ENCODE measurements around the gene CTBP1. TPM values are rescaled to one million over a fixed set of nuclear protein-coding genes. Genes with fewer than 3 reads are reported as not detected.

The CTBP1 gene
- total and polyA plus RNA-seq, 9 of the 15 experiments (the other 6 are each of a cell fraction or from before 2014, with no cell fraction given), result 14.5 to 162 (median 68.2) TPM

DNA sequence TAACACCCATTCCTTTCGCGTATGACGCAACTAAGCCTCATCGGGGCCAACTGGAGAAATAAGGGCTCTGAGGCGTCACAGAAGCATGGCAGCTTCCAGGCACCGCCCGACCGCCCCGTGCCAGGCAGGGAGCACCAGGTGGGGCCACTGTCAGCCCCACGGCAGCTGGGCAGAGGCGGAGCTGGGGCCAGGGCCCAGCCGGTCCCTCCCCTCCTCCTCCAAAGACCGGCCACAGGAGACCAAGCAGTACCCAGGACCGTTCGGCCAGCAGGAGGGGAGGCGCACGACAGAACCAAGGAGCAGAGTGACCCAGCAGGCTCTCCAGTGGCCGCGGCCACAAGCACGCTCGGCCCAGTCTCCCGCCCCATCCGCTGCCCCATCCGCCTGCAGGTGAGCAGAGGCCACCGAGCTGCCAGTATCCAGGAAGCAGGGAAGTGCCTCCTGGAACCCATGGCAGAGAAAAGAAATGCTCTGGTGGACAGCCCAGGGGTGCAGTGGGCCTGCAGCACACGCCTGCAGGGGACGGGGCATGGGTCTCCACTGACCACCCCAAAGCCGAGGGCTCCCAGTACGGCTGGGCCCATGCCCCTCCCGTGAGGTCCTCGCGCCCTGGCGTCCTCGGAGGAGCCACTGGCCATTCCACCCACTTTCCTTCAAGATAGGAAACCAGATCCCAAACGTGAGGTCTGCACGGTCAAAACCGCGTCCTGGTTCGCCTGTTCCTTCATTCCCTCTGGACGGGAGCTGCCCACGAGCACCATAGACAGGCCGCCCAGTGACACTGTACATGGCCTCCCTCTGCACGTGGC lies 9.6 kb downstream of the CTBP1 start:
- ATAC-seq (no peak; the same call in 2 of the 3 replicates), FAIRE-seq (no peak), DNase-seq (ENCODE audit: extremely low read depth in 1 of 4, low spot score in 3 of 4) (no peak)
- Histone ChIP-seq H3K79me2 (ENCODE audit: control insufficient read depth, insufficient read depth, low read length) (peaks cover 39% of the 10 kb centered on the region), H3K36me3 (ENCODE audit: control insufficient read depth, insufficient read depth, low read length) (peaks cover 68% of the 10 kb centered on the region), H3K9me1 (ENCODE audit: control insufficient read depth, insufficient read depth, low read length) (no peaks in the 10 kb centered on the region), H3K27ac (ENCODE audit: extremely low read depth, low read depth, low read length) (no peak overlapping the region), H4K20me1 (replicated peaks; ENCODE audit: control insufficient read depth, insufficient read depth, low read length) (no peaks in the 10 kb centered on the region), H2AFZ (ENCODE audit: low read depth, low read length) (no peak overlapping the region), H3K9me3 (replicated peaks; ENCODE audit: control insufficient read depth, insufficient read depth, low read depth, low read length) (no peaks in the 10 kb centered on the region), H3K9ac (ENCODE audit: insufficient read depth in 1 of 2, low read depth in 2 of 2, low read length in 2 of 2) (no peak overlapping the region), H3K4me3 (no peak overlapping the region), H3K27me3 (ENCODE audit: control insufficient read depth in 2 of 2, insufficient read depth in 2 of 2, low read length in 2 of 2) (no peaks in the 10 kb centered on the region), H3K4me1 (replicated peaks in 1 of 2; ENCODE audit: control insufficient read depth in 2 of 2, insufficient read depth in 2 of 2, low read length in 2 of 2) (peaks cover 0 to 35% of the 10 kb centered on the region in 2 experiments; a peak in 1 of 5 replicates), H3K4me2 (ENCODE audit: insufficient read depth, low read length) (no peak overlapping the region)
- no TSS peak for BruUV-seq (replicated peaks)
- ChIA-PET CTCF (ENCODE audit: low intra/inter-chr PET ratio) (no interaction called here), POLR2A (interaction anchor here (0.6 to 0.7 kb wide), 2 partner anchors 24 to 33 kb away, joined by 3 read pairs; no protein-coding TSS in a partner anchor)
- TF ChIP-seq POLR2G (IDR thresholded peaks at IDR 0.05; ENCODE audit: low read depth, low read length), result peak; percentile 70
- TF ChIP-seq ARHGAP35 (IDR thresholded peaks at IDR 0.05; ENCODE audit: partially characterized antibody), result no peak
- TF ChIP-seq XRCC4 (IDR thresholded peaks at IDR 0.05; ENCODE audit: extremely low read depth, insufficient read depth, insufficient read length), result no peak
- intact Hi-C loops (cut with micrococcal nuclease), result no loop called here
- 97% methylated on average over 30 of the region's 43 CpGs for WGBS (ENCODE audit: insufficient coverage, low coverage, missing lambda C conversion rate)
- in situ Hi-C loops (cut with MboI), result no loop called here

DNA sequence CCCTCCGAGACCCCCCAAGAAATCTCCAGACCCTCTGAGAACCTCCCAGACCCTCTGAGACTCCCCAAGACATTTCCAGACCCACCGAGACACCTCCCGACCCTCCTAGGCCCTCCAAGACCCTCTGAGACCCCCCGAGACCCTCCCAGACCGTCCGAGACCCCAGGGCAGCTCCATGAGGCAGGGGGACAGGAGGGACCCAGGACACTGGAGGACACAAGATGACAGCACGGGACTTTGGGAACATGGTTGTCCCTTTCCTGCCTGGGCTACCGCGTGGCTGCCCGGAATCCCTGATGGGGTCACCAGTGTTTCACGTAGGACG lies 10.3 kb downstream of the CTBP1 start:
- TF ChIP-seq CTBP1 (IDR thresholded peaks at IDR 0.05; ENCODE audit: borderline replicate concordance), result no peak
- peak; percentile 46 for TF ChIP-seq ZBTB7A (IDR thresholded peaks at IDR 0.05; ENCODE audit: borderline replicate concordance, control insufficient read depth, low read depth, low read length)
- ChIA-PET CTCF (ENCODE audit: low intra/inter-chr PET ratio) (no interaction called here), POLR2A (no interaction called here)
- no peaks in the 10 kb centered on the region for H3K9me3 ChIP-seq (replicated peaks; ENCODE audit: control insufficient read depth, insufficient read depth, low read depth, low read length)
- no peak for DNase-seq (ENCODE audit: extremely low read depth in 1 of 4, low spot score in 3 of 4)
- WGBS (ENCODE audit: insufficient coverage, low coverage, missing lambda C conversion rate), result 95% methylated on average over 12 of the region's 12 CpGs
- H3K79me2 ChIP-seq (ENCODE audit: control insufficient read depth, insufficient read depth, low read length), result peaks cover 32% of the 10 kb centered on the region
- H2AFZ ChIP-seq (ENCODE audit: low read depth, low read length), result no peak overlapping the region
- no peaks in the 10 kb centered on the region for H4K20me1 ChIP-seq (replicated peaks; ENCODE audit: control insufficient read depth, insufficient read depth, low read length)
- no peak overlapping the region; a peak in 1 of 4 replicates for H3K9ac ChIP-seq (ENCODE audit: insufficient read depth in 1 of 2, low read depth in 2 of 2, low read length in 2 of 2)
- BruUV-seq (replicated peaks), result no TSS peak
- no peak for FAIRE-seq
- H3K27ac ChIP-seq (ENCODE audit: extremely low read depth, low read depth, low read length), result no peak overlapping the region
- in situ Hi-C loops (cut with MboI) (no loop called here), intact Hi-C loops (cut with micrococcal nuclease) (no loop called here)
- no peaks in the 10 kb centered on the region for H3K27me3 ChIP-seq (ENCODE audit: control insufficient read depth in 2 of 2, insufficient read depth in 2 of 2, low read length in 2 of 2)
- H3K4me3 ChIP-seq, result no peak overlapping the region
- peaks cover 0 to 31% of the 10 kb centered on the region in 2 experiments; a peak in 1 of 5 replicates for H3K4me1 ChIP-seq (replicated peaks in 1 of 2; ENCODE audit: control insufficient read depth in 2 of 2, insufficient read depth in 2 of 2, low read length in 2 of 2)
- ATAC-seq, result no peak
- H3K36me3 ChIP-seq (ENCODE audit: control insufficient read depth, insufficient read depth, low read length), result peaks cover 75% of the 10 kb centered on the region
- no peak overlapping the region for H3K4me2 ChIP-seq (ENCODE audit: insufficient read depth, low read length)
- no peaks in the 10 kb centered on the region for H3K9me1 ChIP-seq (ENCODE audit: control insufficient read depth, insufficient read depth, low read length)

Measured in K562 (cell line).